Hepatocyte (in vitro differentiated cells): ENCODE measurements around the gene KRTAP10-5. TPM values are rescaled to one million over a fixed set of nuclear protein-coding genes. Genes with fewer than 3 reads are reported as not detected.

ENCODE experiments used
- DNase-seq: peaks from one replicate; pipeline ENCODE4 v3.0.0-alpha.2; 2016; ENCODE audit warnings: low spot score
- H2AFZ ChIP-seq: fragments of 200-600 bp; sonication (generic); 2 replicates; pipeline ENCODE4 v1.6.0; 2016; ENCODE audit warnings: antibody characterized with exemption, mild to moderate bottlenecking
- H3K27ac ChIP-seq: fragments of 200-600 bp; sonication (generic); 2 replicates; pipeline ENCODE4 v1.5.1; 2016; ENCODE audit warnings: mild to moderate bottlenecking
- H3K27me3 ChIP-seq: fragments of 200-600 bp; sonication (generic); 2 replicates; pipeline ENCODE4 v1.6.1; 2016
- H3K36me3 ChIP-seq: fragments of 200-600 bp; sonication (generic); replicated peaks from 2 replicates; pipeline ENCODE4 v1.5.1; 2016; ENCODE audit warnings: low read depth; ENCODE audit not compliant: insufficient read depth
- H3K4me1 ChIP-seq: fragments of 200-600 bp; sonication (generic); 2 replicates; pipeline ENCODE4 v1.5.1; 2016; ENCODE audit warnings: mild to moderate bottlenecking, moderate library complexity; ENCODE audit not compliant: insufficient read depth
- H3K4me2 ChIP-seq: fragments of 200-600 bp; sonication (generic); 2 replicates; pipeline ENCODE4 v1.6.0; 2016
- H3K4me3 ChIP-seq: fragments of 200-600 bp; sonication (generic); 2 replicates; pipeline ENCODE4 v1.5.1; 2016; ENCODE audit warnings: mild to moderate bottlenecking
- H3K79me2 ChIP-seq: fragments of 200-600 bp; sonication (generic); 2 replicates; pipeline ENCODE4 v1.6.0; 2017; ENCODE audit warnings: mild to moderate bottlenecking
- H3K9me2 ChIP-seq: fragments of 200-600 bp; sonication (generic); replicated peaks from 2 replicates; pipeline ENCODE4 v1.6.0; 2017; ENCODE audit warnings: mild to moderate bottlenecking; ENCODE audit not compliant: insufficient read depth
- H3K9me3 ChIP-seq: fragments of 200-600 bp; sonication (generic); 2 replicates; pipeline ENCODE4 v1.5.1; 2016; ENCODE audit warnings: low read depth, mild to moderate bottlenecking
- H4K20me1 ChIP-seq: fragments of 200-600 bp; sonication (generic); 2 replicates; pipeline ENCODE4 v1.6.0; 2016; ENCODE audit warnings: mild to moderate bottlenecking; ENCODE audit not compliant: insufficient read depth, poor library complexity, severe bottlenecking
- EZH2 ChIP-seq: fragments of 200-600 bp; sonication (generic); IDR thresholded peaks from 2 replicates; pipeline ENCODE4 v1.6.1; 2016; ENCODE audit warnings: antibody characterized with exemption, mild to moderate bottlenecking, borderline replicate concordance
- EZH2phosphoT487 ChIP-seq: fragments of 200-600 bp; sonication (generic); IDR thresholded peaks from one replicate; pipeline ENCODE4 v1.6.1; 2018; ENCODE audit warnings: antibody characterized with exemption, mild to moderate bottlenecking, low read depth, moderate library complexity; ENCODE audit not compliant: unreplicated experiment, severe bottlenecking
- WGBS: methylation state at CpG from one replicate; pipeline ENCODE4 v1.1.6; 2016; ENCODE audit warnings: low lambda C conversion rate; ENCODE audit errors: missing lambda C conversion rate; 5-methylcytosine and 5-hydroxymethylcytosine counted together
- polyA plus RNA-seq: library from polyadenylated mRNA; unstranded; fragments of >200 nt; fragmentation: Nextera tagmentation; extraction: Ambion mirVana; gene quantifications from 2 replicates; pipeline ENCODE4 v1.2.1, GENCODE V29; 2016
- total RNA-seq: library from RNA; depleted of rRNA; stranded (reverse); fragments of >200 nt; gene quantifications from 2 replicates; pipeline ENCODE4 v1.2.3, GENCODE V29; 2014
- TF ChIP-seq, protein P1 (sequence below): fragments of 200-600 bp; sonication (generic); IDR thresholded peaks from 2 replicates; pipeline ENCODE4 v1.5.1; 2016; ENCODE audit warnings: antibody characterized with exemption, mild to moderate bottlenecking; ENCODE audit not compliant: poor library complexity

KRTAP10-5 gene
- total and polyA plus RNA-seq, 2 experiments from 2014 or later = not detected

GRCh38 chr21:44616591-44616926 is 36.2 kb upstream of the KRTAP10-5 start:
- TF ChIP-seq EZH2phosphoT487 (no peak), EZH2 (no peak)
- TF ChIP-seq, protein P1, sequence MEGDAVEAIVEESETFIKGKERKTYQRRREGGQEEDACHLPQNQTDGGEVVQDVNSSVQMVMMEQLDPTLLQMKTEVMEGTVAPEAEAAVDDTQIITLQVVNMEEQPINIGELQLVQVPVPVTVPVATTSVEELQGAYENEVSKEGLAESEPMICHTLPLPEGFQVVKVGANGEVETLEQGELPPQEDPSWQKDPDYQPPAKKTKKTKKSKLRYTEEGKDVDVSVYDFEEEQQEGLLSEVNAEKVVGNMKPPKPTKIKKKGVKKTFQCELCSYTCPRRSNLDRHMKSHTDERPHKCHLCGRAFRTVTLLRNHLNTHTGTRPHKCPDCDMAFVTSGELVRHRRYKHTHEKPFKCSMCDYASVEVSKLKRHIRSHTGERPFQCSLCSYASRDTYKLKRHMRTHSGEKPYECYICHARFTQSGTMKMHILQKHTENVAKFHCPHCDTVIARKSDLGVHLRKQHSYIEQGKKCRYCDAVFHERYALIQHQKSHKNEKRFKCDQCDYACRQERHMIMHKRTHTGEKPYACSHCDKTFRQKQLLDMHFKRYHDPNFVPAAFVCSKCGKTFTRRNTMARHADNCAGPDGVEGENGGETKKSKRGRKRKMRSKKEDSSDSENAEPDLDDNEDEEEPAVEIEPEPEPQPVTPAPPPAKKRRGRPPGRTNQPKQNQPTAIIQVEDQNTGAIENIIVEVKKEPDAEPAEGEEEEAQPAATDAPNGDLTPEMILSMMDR = no peak
- H4K20me1 ChIP-seq = no peaks in the 10 kb centered on the region
- no peaks in the 10 kb centered on the region for H3K4me1 ChIP-seq
- H3K36me3 ChIP-seq = no peaks in the 10 kb centered on the region
- H3K27ac ChIP-seq = no peak overlapping the region
- no peak overlapping the region for H2AFZ ChIP-seq
- H3K9me3 ChIP-seq = no peaks in the 10 kb centered on the region
- WGBS = 86% methylated on average over 16 of the region's 16 CpGs
- H3K9me2 ChIP-seq = no peaks in the 10 kb centered on the region
- no peaks in the 10 kb centered on the region for H3K27me3 ChIP-seq
- no peak overlapping the region for H3K4me2 ChIP-seq
- DNase-seq = no peak
- H3K4me3 ChIP-seq = no peak overlapping the region
- no peaks in the 10 kb centered on the region for H3K79me2 ChIP-seq

GRCh38 chr21:44615911-44616590 is 35.6 kb upstream of the KRTAP10-5 start:
- Histone ChIP-seq H3K36me3 (no peaks in the 10 kb centered on the region), H3K4me2 (no peak overlapping the region), H3K9me3 (no peaks in the 10 kb centered on the region), H4K20me1 (no peaks in the 10 kb centered on the region), H3K79me2 (no peaks in the 10 kb centered on the region), H2AFZ (no peak overlapping the region), H3K4me1 (no peaks in the 10 kb centered on the region), H3K9me2 (no peaks in the 10 kb centered on the region), H3K27ac (no peak overlapping the region), H3K4me3 (no peak overlapping the region), H3K27me3 (no peaks in the 10 kb centered on the region)
- TF ChIP-seq, protein P1 = no peak
- TF ChIP-seq EZH2 = no peak
- TF ChIP-seq EZH2phosphoT487 = no peak
- WGBS = 89% methylated on average over 17 of the region's 17 CpGs
- DNase-seq = no peak

DNA sequence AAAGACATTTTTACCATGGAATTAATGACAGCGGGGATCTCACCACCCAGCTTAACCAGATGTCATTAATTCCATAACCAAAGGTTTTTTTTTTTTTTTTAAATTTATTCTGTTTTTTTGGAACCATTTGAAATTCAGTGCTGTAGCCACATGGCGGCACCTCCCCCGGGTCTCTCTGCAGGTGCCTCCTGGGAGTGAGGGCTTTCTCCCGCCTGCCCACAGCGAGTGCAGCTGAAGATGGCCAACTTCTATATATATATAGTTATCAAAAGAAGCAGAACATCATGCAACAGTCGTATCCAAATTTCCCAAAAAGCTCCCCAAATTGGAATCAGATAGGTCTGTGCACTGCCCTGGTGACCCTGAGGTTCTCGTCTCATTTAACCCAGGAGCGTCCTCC is 35.1 kb upstream of the KRTAP10-5 start:
- Histone ChIP-seq H3K36me3 (no peaks in the 10 kb centered on the region), H3K27ac (no peak overlapping the region), H3K4me3 (no peak overlapping the region), H3K9me3 (no peaks in the 10 kb centered on the region), H2AFZ (no peak overlapping the region), H3K9me2 (no peaks in the 10 kb centered on the region), H3K27me3 (no peaks in the 10 kb centered on the region), H4K20me1 (no peaks in the 10 kb centered on the region), H3K79me2 (no peaks in the 10 kb centered on the region), H3K4me2 (no peak overlapping the region), H3K4me1 (no peaks in the 10 kb centered on the region)
- WGBS = 87% methylated on average over 8 of the region's 8 CpGs
- TF ChIP-seq, protein P1 = no peak
- TF ChIP-seq EZH2phosphoT487 = no peak
- no peak for TF ChIP-seq EZH2
- DNase-seq = no peak
